B cell (primary cell): ENCODE results near the gene HSPB6. TPM values are rescaled to one million over a fixed set of nuclear protein-coding genes. Genes with fewer than 3 reads are reported as not detected.

ENCODE experiments used
- ATAC-seq: fragments of 200-7000 bp; cut with Tn5 transposase; one replicate; pipeline ENCODE4 v1.10.0; 2021; ENCODE audit warnings: low read depth, mild to moderate bottlenecking, moderate number of reproducible peaks, moderate library complexity
- CTCF ChIA-PET: fragments of 350-600 bp; sonication (Branson Sonifier 250); formaldehyde crosslinking; loops from one replicate; lab custom pipeline; 2021; ENCODE audit warnings: antibody characterized with exemption, inconsistent platforms; lab: Charles Lee
- POLR2A ChIA-PET: fragments of 350-600 bp; sonication (Branson Sonifier 250); formaldehyde crosslinking; loops from one replicate; lab custom pipeline; 2021; ENCODE audit warnings: antibody characterized with exemption; lab: Charles Lee
- DNase-seq: peaks from one replicate; pipeline ENCODE4 v3.0.0; 2013
- H2AFZ ChIP-seq: 2 replicates; pipeline ENCODE4 v1.6.1; 2012; ENCODE audit warnings: mild to moderate bottlenecking, low read depth, low read length; ENCODE audit not compliant: insufficient read depth, poor library complexity, severe bottlenecking
- H3K27ac ChIP-seq, 2 donors: 1 replicate in 1 of 2; 2 replicates in 1 of 2; pipeline ENCODE4 v1.5.1; 2012 to 2013; ENCODE audit warnings: low read length in 2 of 2, mild to moderate bottlenecking in 2 of 2, moderate library complexity in 1 of 2
- H3K27me3 ChIP-seq, 4 experiments: fragments of 200-600 bp in 1 of 4; sonication (generic) in 1 of 4; replicated peaks in 1 of 4; 1 replicate in 2 of 4; 2 replicates in 2 of 4; pipeline versions ENCODE4 v1.6.1 to v1.7.0; 2013 to 2016; ENCODE audit warnings: low read length in 3 of 4, mild to moderate bottlenecking in 2 of 4, mixed read lengths in 1 of 4, moderate library complexity in 1 of 4; ENCODE audit not compliant: insufficient read depth in 4 of 4, control insufficient read depth in 3 of 4; ENCODE audit errors: control extremely low read depth in 1 of 4
- H3K36me3 ChIP-seq, 2 experiments: replicated peaks in 1 of 2; 1 replicate in 1 of 2; 2 replicates in 1 of 2; pipeline versions ENCODE4 v1.6.1 to v1.7.1; 2013; ENCODE audit warnings: low read length in 1 of 2; ENCODE audit not compliant: insufficient read depth in 2 of 2, control insufficient read depth in 1 of 2; ENCODE audit errors: control extremely low read depth in 1 of 2, extremely low read depth in 1 of 2
- H3K4me1 ChIP-seq, 2 donors: fragments of 200-600 bp in 1 of 2; sonication (generic) in 1 of 2; 1 replicate in 1 of 2; 2 replicates in 1 of 2; pipeline versions ENCODE4 v1.5.1 to v1.6.1; 2013 to 2017; ENCODE audit warnings: low read length in 2 of 2; ENCODE audit not compliant: control insufficient read depth in 2 of 2, insufficient read depth in 2 of 2
- H3K4me2 ChIP-seq: replicated peaks from 2 replicates; pipeline ENCODE3; 2012; ENCODE audit warnings: mild to moderate bottlenecking, low read depth, low read length; ENCODE audit not compliant: poor library complexity, severe bottlenecking
- H3K4me3 ChIP-seq, 5 experiments: fragments of 200-600 bp in 1 of 5; sonication (generic) in 1 of 5; 1 replicate in 3 of 5; 2 replicates in 2 of 5; pipeline versions ENCODE4 v1.5.1 to v1.7.0; 2011 to 2016; ENCODE audit warnings: low read length in 4 of 5, mild to moderate bottlenecking in 4 of 5, low read depth in 2 of 5, control low read depth in 1 of 5, moderate library complexity in 1 of 5; ENCODE audit not compliant: insufficient read depth in 1 of 5; ENCODE audit errors: control extremely low read depth in 1 of 5, extremely low read depth in 1 of 5
- H3K79me2 ChIP-seq: fragments of 200-600 bp; sonication (generic); one replicate; pipeline ENCODE4 v1.6.0; 2016; ENCODE audit warnings: low read length; ENCODE audit not compliant: control insufficient read depth, insufficient read depth
- H3K9ac ChIP-seq: fragments of 200-600 bp; sonication (generic); 2 replicates; pipeline ENCODE4 v1.6.1; 2017; ENCODE audit warnings: mild to moderate bottlenecking, low read length, moderate library complexity
- H3K9me3 ChIP-seq, 3 donors: one replicate each; pipeline versions ENCODE4 v1.6.1 to v1.7.1; 2013; ENCODE audit warnings: low read length in 2 of 3; ENCODE audit not compliant: control insufficient read depth in 2 of 3, insufficient read depth in 1 of 3; ENCODE audit errors: control extremely low read depth in 1 of 3
- H4K20me1 ChIP-seq: 2 replicates; pipeline ENCODE4 v1.6.0; 2012; ENCODE audit warnings: mild to moderate bottlenecking, low read length; ENCODE audit not compliant: insufficient read depth, control insufficient read depth, poor library complexity, severe bottlenecking
- H3K27ac Mint-ChIP-seq: one replicate; pipeline ENCODE4 v1.8.0; 2021; ENCODE audit warnings: mixed read lengths
- H3K27me3 Mint-ChIP-seq: one replicate; pipeline ENCODE4 v1.8.0; 2021; ENCODE audit warnings: mixed read lengths
- H3K4me1 Mint-ChIP-seq: one replicate; pipeline ENCODE4 v1.8.0; 2021; ENCODE audit warnings: mixed read lengths
- H3K4me3 Mint-ChIP-seq: one replicate; pipeline ENCODE4 v1.8.0; 2021; ENCODE audit warnings: mixed read lengths
- H3K9me3 Mint-ChIP-seq: one replicate; pipeline ENCODE4 v1.8.0; 2022; ENCODE audit warnings: mixed read lengths; ENCODE audit not compliant: insufficient read depth
- EZH2 ChIP-seq: IDR thresholded peaks from 2 replicates; pipeline ENCODE4 v1.6.1; 2012; ENCODE audit warnings: borderline replicate concordance, low read depth, mild to moderate bottlenecking, moderate library complexity, low read length; ENCODE audit not compliant: insufficient read depth, poor library complexity, severe bottlenecking
- WGBS: methylation state at CpG from one replicate; pipeline ENCODE4 v1.1.5; 2013; ENCODE audit warnings: missing lambda C conversion rate; ENCODE audit not compliant: insufficient coverage; 5-methylcytosine and 5-hydroxymethylcytosine counted together
- intact Hi-C: fragments of 100-400 bp; cut with micrococcal nuclease; formaldehyde crosslinking; loops from one replicate; pipeline ENCODE4 v1.10.0; 2022
- polyA plus RNA-seq: library from polyadenylated mRNA; depleted of rRNA; stranded (reverse); fragments of >200 nt; gene quantifications from 2 replicates; pipeline ENCODE4 v1.2.3, GENCODE V29; 2012
- total RNA-seq, 2 donors: library from RNA; stranded (reverse); fragments of 120-200 nt in 1 of 2; gene quantifications; 1 replicate in 1 of 2; 2 replicates in 1 of 2; pipeline versions ENCODE4 v1.2.3 to v1.2.4, GENCODE V29; 2013 to 2022
- TF ChIP-seq, protein P1 (sequence below): fragments of 200-600 bp; IDR thresholded peaks from one replicate; pipeline ENCODE4 v1.8.0; 2022; ENCODE audit warnings: antibody characterized with exemption, mild to moderate bottlenecking

HSPB6 gene
- total and polyA plus RNA-seq, 2 donors (not counting 1 experiment from before 2014, with no cell fraction given) = not detected

DNA sequence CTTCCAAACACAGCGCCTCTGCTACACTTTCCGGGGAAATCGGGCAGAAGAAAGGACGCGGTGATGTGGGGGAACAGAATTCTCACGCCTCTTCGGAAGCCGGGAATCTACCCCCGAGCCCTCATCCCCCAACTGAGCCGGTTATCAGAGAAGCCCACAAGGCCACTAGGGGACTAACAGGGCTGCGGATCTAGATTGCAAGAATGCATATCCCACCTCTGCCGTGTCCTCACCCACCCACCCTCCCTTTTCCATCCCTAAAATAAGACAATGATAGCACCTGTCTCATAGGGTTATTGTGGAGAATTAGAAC, 15.7 kb downstream of the HSPB6 start:
- Histone ChIP-seq H3K4me3 (peak overlapping the region; percentile 60 to 93 (median 83)), H3K27me3 (no peaks in the 10 kb centered on the region), H4K20me1 (peaks cover 27% of the 10 kb centered on the region), H3K4me1 (peaks cover 38 to 70% of the 10 kb centered on the region in 2 donors), H3K27ac (peak overlapping the region; percentile 73 to 96), H3K9ac (peak overlapping the region; percentile 91), H3K4me2 (peak overlapping the region; percentile 100), H3K79me2 (peaks cover 46% of the 10 kb centered on the region), H3K9me3 (no peaks in the 10 kb centered on the region), H2AFZ (peak overlapping the region; percentile 66), H3K36me3 (peaks cover 0 to 35% of the 10 kb centered on the region in 2 experiments)
- CTCF ChIA-PET = interaction anchor here (1.0 to 1.6 kb wide), 7 partner anchors 9 to 217 kb away, joined by 3 to 7 read pairs (median 4); no protein-coding TSS in a partner anchor
- no peak for ATAC-seq
- Mint-ChIP-seq H3K27ac (peak overlapping the region; percentile 92), H3K4me3 (peak overlapping the region; percentile 96), H3K4me1 (peaks cover 62% of the 10 kb centered on the region), H3K27me3 (no peaks in the 10 kb centered on the region), H3K9me3 (no peaks in the 10 kb centered on the region)
- 1% methylated on average over 9 of the region's 12 CpGs for WGBS
- TF ChIP-seq EZH2 = no peak
- TF ChIP-seq, protein P1, sequence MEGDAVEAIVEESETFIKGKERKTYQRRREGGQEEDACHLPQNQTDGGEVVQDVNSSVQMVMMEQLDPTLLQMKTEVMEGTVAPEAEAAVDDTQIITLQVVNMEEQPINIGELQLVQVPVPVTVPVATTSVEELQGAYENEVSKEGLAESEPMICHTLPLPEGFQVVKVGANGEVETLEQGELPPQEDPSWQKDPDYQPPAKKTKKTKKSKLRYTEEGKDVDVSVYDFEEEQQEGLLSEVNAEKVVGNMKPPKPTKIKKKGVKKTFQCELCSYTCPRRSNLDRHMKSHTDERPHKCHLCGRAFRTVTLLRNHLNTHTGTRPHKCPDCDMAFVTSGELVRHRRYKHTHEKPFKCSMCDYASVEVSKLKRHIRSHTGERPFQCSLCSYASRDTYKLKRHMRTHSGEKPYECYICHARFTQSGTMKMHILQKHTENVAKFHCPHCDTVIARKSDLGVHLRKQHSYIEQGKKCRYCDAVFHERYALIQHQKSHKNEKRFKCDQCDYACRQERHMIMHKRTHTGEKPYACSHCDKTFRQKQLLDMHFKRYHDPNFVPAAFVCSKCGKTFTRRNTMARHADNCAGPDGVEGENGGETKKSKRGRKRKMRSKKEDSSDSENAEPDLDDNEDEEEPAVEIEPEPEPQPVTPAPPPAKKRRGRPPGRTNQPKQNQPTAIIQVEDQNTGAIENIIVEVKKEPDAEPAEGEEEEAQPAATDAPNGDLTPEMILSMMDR = no peak
- no peak for DNase-seq
- POLR2A ChIA-PET = interaction anchor here (0.9 to 1.5 kb wide), 8 partner anchors 9 to 159 kb away, joined by 3 to 10 read pairs (median 4); partner anchors contain the start of genes HSPB6 and NFKBID
- intact Hi-C loops = loop anchor here (2.0 to 10.0 kb wide), 3 partner anchors 48 to 474 kb away; partner anchors contain the start of genes ZNF146 and ZNF565
